RPMI8226 (cell line): Measurements from ENCODE around the gene TSSC4.
A peak's percentile ranks its signal among the peaks of the same experiment; 100 is the strongest.

Source experiments
- DNase-seq: peaks from one replicate; pipeline ENCODE4 v3.0.0-alpha.2; 2015

Gene TSSC4

GRCh38 chr11:2435288-2436012 lies 34.9 kb downstream of the TSSC4 start:
- DNase-seq, result no peak

- DNase-seq, result no peak
These were observed 35.5 kb downstream of the TSSC4 start for GRCh38 chr11:2436013-2436520.

GRCh38 chr11:2436521-2437031 lies 36.0 kb downstream of the TSSC4 start:
- no peak for DNase-seq

GRCh38 chr11:2437516-2437915 lies 37.0 kb downstream of the TSSC4 start:
- no peak for DNase-seq

- DNase-seq, result no peak
These were observed 39.3 kb downstream of the TSSC4 start for GRCh38 chr11:2439820-2440219.

GRCh38 chr11:2440646-2441045 lies 40.1 kb downstream of the TSSC4 start:
- peak; percentile 38 for DNase-seq

GRCh38 chr11:2441171-2441570 lies 40.6 kb downstream of the TSSC4 start:
- no peak for DNase-seq

- peak; percentile 46 for DNase-seq
These were observed 42.0 kb downstream of the TSSC4 start for GRCh38 chr11:2442589-2442988.

GRCh38 chr11:2443406-2443805 lies 42.9 kb downstream of the TSSC4 start:
- no peak for DNase-seq

GRCh38 chr11:2443881-2444820 lies 43.6 kb downstream of the TSSC4 start, which contains the start of gene TRPM5:
TRPM5 (minus strand) TSS chr11:2444514; CDS start chr11:2423036, 21,478 bp downstream.
- DNase-seq, result no peak

- DNase-seq, result peak; percentile 86
These were observed 44.5 kb downstream of the TSSC4 start, which contains the start of gene KCNQ1 for GRCh38 chr11:2444821-2445745. KCNQ1 (plus strand) TSS chr11:2445008; CDS start chr11:2445099, 91 bp downstream.

GRCh38 chr11:2445746-2446551 lies 45.4 kb downstream of the TSSC4 start:
- DNase-seq, result no peak

- no peak for DNase-seq
These were observed 46.2 kb downstream of the TSSC4 start for GRCh38 chr11:2446590-2447252.

GRCh38 chr11:2447253-2447950 lies 46.9 kb downstream of the TSSC4 start:
- DNase-seq, result no peak

GRCh38 chr11:2447951-2448650 lies 47.6 kb downstream of the TSSC4 start:
- no peak for DNase-seq

- no peak for DNase-seq
These were observed 48.4 kb downstream of the TSSC4 start for GRCh38 chr11:2448661-2449547.

- DNase-seq, result no peak
These were observed 49.2 kb downstream of the TSSC4 start for GRCh38 chr11:2449548-2450320.
